ENCODE data around the gene BLM.
A peak's percentile ranks its signal among the peaks of the same experiment; 100 is the strongest.
"Not testable (repeated sequence)": the region's sequence is repeated elsewhere in the genome, so short reads cannot be mapped to it uniquely, and the experiment has no call there.

Gene BLM

DNA sequence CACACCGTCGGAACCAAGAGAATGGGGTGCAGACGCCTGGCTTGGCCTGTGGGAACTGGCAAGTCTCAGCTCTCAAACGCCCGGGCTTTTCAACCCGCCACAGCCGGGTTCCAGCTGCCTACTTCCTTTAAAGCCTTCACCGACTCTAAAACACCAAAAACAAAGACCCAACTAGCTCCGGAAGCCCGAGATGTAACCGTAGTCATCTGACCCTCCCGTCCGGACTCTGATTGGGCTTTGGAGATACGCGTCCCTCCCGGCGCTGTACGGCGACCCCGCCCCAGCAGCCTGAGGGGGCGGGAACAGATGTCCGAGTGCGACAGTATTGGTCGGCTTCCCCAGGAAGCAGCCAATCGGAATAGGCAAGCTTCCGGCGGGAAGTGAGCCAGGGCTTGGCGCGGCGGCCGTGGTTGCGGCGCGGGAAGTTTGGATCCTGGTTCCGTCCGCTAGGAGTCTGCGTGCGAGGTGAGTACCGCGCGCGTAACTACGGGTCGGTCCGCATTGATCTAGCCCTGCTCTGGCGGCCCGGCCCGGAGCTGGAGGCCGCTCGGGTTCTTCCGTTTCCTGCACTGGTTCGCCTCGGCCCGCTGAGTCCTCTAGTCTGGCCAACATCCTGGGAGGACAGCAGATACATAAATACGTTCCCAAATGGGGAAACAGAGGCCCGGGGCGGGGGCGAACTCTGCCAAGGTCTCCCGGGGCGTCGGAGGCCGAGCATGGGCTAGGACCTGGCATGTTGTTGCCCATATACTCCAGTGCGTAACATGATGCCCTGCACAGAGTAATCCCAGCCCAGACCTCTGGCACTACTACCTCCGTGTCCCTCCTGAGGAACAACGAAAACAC is at the start of gene BLM:
BLM (plus strand) TSS at position 371 of the 846 bp plus-strand sequence. CDS start 30,047 bp downstream, outside the sequence.
- DNase-seq = peak; percentile 93

DNA sequence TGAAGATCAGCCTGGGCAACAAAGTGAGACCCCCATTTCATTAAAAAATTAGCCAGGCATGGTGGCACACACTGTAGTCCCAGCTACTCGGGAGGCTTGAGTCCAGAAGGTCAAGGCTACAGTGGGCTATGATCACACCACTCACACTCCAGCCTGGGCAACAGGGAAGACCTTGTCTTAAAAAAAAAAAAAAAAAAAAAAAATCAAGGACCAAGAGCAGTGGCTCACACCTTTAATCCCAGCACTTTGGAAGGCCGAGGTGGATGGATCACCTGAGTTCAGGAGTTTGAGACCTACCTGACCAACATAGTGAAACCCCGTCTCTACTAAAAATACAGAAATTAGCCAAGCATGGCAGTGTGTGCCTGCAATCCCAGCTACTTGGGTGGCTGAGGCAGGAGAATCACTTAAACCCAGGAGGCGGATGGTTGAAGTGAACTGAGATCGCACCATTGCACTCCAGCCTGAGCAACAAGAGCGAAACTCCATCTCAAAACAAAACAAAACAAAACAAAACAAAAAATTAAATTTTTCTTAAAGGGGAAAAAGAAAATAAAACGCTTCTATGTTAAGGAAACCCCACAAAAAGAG is 49.3 kb upstream of the BLM start:
- not testable (repeated sequence) for DNase-seq

DNA sequence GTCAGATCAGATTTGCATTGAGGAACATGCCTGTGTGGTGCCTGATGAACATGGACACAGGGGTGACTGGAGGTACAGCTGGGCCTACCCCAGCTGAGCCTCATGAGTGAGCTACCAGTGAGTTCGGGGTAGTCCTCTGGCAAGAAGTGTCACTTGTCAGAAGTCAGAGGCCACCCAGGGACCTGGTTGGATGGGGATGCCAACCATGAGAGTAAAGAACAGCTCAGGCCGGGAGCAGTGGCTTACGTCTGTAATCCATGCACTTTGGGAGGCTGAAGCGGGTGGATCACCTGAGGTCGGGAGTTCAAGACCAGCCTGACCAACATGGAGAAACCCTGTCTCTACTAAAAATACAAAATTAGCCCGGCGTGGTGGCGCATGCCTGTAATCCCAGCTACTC is 46.5 kb upstream of the BLM start:
- not testable (repeated sequence) for DNase-seq

DNA sequence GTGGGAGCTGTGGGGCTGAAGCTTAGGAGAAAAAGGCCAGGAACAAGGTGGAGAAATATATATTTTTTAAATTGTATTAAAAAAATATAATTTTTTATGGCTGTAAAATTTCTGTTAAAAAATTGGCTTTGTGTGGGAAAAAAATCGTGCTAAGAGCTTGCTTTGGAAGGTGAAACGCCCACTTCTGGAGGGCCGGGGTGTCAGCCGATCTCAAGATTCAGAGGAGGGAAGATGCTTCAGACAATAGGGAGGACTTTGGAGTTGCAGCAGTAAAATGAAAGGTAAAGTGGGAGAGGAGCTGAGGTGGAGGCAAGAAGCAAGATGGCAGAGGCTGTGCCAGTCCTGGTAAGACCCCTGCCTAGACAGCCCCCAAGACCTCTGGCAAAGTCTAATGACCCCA is 45.9 kb upstream of the BLM start:
- DNase-seq = no peak

DNA sequence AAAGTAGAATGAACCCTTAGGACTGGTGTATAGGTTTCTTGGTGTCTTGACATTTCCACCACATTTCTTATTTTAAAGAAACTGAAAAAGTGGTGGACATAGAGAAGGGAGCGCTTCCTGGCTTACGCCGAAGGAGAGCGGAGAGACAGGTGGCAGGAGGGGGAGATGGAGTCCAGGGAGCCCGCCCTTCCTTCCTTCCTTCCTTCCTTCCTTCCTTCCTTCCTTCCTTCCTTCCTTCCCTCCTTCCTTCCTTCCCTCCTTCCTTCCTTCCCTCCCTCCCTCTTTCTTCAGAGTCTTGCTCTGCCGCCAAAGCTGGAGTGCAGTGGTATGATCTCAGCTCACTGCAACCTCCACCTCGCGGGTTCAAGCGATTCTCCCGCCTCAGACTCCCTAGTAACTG is 43.8 kb upstream of the BLM start:
- not testable (repeated sequence) for DNase-seq

DNA sequence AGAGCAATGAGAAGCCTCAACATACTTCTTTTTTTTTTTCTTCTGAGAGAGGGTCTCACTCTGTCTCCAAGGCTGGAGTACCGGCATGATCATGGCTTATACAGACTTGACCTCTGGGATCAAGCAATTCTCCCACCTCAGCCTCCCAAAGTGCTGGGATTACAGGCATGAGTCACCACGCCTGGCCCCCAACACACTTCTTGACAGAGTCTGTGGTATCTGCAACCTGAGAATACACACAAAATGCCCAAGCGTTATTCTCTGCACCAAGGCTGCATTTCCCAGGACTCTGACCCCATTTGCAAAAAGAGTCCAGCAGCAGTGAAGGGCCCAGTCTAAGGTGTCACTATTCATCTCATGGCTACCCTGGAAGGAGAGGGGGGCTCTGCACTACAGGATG is 42.7 kb upstream of the BLM start:
- DNase-seq = no peak

DNA sequence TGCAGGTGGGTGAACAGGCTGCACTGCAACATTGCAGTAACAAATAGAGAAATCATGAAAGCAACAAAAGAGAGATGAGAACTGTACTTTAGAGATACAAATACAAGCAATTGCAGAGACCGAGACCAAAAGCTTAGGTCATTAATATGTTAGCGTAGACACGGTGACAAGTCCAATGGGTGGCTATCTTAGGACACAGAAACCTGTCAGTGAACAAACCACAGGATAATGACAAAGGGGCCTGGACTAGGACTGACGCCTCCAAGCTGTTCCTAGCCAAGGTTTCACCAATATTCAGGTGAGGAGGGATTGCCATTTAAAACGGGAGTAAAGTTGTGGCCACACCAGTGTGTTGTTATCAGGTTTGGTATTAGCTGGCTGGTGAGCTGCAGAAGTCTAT is 41.7 kb upstream of the BLM start:
- DNase-seq = no peak

DNA sequence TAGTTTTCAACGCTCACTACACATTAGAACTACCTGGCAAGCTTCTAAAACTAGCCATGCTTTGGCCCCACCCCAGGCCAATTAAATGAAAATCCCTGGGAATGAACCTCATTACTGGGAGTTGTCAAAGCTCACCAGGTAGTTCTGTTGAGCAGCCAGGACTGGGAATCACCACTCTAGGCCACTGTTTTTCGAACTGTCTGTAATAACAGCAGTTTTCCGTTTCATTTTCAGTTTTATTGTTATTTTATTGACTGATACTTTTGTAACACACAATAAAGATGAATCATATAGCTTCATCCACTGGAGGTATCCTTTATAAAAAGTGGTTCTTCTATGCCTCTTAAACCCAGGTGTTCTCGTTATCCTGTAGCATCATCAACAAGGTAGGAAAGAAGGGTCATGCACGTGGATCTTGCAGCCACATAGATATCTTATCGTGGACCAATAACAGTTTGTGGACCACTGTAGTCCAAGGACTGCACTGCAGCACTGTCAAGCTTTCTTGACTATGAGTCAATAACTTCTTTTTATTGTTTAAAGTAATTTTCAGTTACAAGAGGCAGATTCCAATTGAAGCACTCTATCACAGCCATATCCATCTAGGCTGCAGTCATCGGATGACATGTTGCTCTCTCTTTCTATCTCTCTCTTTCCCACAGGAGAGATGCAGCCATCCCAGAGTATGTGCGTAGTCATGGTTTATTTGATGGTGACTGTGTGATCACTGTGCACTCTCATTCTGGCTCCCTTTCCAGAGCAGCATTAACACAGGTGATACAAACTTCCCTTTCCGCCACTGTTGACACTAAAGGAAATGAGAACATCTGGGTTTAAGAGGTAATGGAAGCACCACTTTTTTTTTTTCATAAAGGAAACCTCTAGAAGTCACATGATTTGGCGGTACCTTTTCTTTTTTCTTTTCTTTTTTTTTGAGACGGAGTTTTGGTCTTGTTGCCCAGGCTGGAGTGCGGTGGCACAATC is 39.0 kb upstream of the BLM start:
- DNase-seq = no peak

DNA sequence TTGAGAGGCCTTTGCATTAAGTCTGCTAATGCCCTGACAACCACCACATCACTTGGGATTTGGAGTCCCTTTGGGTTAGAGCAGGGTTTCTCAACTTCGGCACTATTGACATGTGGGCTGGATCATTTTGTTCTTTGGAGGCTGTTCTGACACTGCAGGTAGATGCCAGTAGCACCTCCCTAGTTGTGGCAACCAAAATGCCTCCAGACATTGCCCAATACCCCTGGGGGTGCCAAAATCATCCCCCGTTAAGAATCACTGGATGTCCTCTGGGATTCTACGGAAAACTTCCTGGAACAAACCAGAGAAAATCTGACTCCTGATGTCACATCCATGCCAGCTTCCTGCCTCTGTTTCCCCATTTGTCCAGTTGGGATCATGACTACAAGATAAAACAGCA is 37.2 kb upstream of the BLM start:
- no peak for DNase-seq

DNA sequence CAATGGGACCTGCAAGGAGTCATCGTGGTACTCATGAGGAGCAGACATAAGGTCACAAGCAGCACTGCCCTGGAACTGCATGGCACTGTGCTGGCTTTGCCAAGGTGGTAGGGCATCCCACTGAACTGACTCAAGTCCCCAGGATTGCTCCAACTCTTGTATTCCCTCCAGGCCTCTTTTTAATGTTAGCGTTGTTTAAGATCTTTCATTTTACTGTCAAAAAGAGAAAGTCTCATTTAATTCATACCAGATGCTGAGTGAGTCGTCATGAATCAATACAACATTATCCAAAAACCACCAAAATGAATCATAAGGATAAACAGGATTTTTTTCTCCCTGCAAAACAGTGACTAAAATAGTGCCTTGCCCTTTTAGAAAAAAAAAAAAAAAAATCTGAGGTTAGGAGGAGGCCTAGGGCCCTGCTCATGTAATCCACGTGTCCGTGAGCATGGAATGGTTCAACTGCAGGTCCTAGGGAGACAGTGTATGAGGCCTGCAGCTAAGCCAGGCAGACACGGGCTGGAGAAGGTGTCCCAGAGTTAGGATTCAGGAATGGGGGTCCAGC is 36.7 kb upstream of the BLM start:
- no peak for DNase-seq

DNA sequence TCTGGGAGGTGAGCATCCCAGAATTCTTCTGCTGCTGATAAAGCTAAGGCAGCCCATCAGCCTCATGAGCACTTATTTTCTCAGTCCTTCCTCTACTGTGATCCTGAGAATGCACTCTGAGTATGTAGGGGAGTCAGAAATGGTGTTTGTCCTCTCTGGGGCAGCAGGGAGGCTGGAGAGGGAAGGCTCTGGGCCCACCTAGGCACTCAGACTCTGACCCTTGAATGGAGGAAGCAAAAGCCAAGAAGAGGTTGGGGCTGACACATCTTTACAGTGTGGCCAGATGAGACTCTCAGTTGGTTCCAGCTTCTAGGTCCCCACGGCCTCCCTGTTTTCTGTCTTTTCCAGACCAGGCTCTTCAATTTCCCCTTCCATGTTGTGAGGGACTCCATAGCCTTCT is 36.1 kb upstream of the BLM start:
- no peak for DNase-seq

DNA sequence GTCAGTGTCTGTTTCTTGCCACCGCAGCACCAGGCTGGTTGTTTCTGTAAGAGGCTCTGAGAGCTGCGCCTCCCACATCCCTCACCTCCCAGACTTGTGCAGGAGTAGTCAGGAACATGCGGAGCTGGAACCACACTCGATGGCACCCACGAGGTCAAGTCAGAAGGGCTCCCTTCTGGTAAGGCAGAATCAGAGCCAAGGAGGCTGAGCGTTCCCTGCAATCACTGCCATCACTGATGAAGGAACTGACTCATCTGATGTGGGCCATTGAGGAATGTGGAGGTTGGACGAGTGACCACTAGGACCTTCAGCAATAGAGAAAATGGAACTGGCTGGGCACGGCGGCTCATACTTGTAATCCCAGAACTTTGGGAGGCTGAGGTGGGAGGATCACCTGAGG is 35.7 kb upstream of the BLM start:
- DNase-seq = no peak

DNA sequence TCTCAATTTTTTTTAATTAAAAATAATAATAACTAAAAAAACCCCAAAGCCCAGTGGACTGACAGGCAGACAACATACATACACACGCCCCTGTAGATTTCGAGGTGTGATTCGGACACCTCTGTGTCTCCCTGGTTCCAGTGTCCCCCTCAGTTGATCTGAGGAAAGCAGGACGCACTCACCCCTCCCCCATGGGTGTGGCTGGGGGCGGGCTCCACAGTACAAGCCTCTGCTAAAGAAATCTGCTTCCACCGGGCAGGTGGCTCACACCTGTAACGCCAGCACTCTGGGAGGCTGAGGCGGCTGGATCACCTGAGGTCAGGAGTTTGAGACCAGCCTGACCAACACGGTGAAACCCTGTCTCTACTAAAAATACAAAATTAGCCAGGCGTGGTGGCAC is 33.8 kb upstream of the BLM start:
- DNase-seq = no peak

DNA sequence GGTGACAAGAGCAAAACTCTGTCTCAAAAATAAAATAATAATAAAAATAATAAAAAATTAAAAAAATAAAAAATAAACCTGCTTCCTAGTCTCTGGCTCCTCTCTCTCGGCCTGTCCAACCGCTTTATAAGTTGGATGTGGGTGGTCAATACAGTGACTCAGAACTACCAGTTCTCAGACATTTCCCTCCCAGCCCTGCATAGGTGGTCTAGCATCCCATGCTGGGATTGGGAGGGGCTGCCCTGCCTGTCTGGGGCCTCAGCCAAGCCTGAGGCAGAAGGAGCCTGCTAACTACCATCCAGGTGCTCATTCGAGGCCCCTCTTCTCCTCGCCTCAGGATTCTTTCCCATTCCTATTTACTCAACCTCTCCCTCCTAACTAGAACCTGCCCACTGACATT is 33.3 kb upstream of the BLM start:
- no peak for DNase-seq

DNA sequence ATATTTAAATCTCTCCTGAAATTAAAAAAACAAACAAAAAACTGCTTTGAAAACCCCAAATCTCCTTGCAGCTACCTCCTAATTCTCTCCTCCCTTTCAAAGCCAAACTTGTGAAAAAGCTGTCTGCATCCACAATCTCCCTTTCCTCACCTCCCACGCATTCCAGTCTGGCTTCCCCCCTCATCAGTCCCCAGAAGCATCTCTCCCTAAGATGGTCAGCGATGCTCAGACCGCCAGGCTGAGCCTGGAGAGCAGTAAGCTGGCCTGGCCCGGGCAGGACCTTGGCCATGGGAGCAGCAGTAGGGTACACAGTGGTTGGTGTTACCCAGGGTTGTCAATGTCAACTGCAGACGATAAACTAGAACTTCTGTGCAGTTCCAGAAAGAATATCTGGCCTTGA is 32.9 kb upstream of the BLM start:
- no peak for DNase-seq

DNA sequence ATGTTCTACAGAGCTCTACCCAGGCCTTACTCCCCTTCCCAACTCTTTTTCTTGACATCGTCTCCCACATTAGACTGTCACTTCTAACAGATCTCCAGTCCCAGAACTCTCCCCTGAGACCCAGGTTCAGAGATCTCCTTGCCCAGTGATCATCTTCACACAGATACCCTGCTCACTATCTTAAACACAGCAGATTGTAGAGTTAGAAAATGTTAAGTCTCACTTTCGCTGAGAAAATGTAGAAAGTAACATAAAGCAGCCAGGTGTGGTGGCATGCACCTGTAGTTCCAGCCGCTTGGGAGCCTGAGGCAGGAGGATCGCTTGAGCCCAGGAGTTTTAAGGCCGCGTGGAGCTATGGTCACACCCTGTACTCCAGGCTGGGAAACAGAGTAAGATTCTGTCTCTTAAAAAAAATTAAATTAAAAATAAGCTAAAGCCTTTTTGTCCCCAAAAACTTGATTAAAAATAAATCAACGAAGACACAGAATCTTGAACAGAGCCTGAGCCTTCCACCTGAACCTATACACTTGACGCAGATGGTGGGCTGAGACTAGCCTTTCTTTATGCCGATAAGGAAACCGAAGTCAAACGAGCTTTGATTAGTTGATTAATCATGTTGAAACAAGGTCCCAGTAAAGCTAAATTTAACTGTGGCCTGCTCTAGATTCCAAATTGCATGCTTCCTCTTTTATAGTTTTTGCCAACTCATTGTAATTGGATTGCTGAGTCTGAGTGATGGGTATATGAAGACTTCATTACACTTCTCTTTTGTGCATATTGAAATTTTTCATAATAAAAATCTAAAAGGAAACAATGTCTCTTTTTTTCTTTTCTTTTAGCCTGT is 31.3 kb upstream of the BLM start:
- no peak for DNase-seq

DNA sequence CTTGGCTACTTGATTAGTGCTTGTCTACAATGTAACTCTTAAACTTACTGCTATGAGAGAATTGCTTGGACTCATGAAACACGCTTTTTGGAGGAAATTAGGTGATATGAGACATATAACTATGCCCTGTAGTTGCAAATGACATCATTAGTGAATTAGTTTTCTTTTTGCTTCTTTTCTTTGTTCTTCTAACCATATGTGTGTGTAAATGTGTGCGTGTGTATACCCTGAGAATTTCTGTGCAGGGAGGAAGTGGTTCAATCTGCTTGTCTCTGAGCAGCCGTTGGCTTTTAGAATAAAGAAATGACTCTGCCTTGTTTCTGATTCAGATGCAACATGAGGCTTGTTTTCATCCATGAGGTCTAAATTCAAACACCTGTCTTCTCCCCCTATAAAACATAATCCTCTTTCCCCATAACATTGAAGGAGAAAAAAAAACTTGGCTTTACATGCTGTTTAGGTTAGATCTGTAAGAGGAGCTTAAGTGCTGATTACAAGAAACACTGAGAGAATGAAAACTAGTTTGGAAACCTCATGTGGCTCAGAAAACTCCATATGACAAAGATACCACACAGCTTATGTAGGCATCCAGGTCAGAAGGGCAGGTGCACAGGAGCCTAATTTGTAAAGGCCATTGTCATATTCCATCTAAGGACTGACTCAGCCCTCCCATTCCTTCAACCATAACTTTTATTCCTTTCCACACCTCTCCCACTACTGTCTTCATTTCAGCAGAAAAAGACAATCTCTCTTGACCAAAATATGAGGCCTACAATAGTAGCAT is 30.5 kb upstream of the BLM start:
- no peak for DNase-seq

DNA sequence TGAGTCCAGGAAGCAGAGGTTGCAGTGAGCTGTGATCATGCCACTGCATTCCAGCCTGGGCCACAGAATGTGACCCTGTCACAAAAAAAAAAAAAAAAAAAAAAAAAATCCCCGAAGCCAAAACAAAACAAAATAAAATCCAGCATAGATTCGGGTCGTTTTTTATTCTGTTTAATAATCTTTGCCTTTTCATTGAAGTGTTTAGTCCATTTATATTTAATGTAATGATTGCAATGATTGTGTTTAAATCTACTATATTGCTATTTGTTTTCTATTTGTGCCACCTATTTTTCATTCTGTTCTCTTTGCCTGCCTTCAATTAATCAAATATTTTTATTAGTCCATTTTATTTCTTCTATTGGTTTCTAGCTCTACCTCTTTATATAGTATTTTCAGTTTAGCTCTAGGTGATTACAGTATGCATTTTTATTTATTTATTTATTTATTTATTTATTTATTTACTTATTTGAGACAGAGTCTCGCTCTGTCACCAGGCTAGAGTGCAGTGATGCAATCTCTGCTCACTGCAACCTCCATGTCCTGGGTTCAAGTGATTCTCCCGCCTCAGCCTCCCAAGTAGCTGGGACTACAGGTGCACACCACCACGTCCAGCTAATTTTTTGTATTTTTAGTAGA is 27.7 kb upstream of the BLM start:
- DNase-seq = not testable (repeated sequence)

DNA sequence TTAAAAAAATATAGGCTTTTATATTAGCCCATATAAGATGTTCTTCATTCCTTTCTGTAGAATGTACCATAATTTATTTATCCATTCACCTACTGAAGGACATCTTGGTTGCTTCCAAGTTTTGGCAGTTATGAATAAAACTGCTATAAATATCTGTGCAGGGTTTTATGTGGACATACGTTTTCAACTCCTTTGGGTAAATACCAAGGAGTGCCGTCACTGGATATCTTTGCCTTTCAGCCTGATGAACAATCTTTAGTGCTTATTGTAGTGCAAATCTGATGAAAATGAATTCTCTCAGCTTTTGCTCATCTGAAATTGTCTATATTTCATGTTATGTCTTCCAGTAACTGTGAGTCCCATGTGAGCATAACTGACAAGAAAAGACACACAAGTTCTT is 26.6 kb upstream of the BLM start:
- no peak for DNase-seq

DNA sequence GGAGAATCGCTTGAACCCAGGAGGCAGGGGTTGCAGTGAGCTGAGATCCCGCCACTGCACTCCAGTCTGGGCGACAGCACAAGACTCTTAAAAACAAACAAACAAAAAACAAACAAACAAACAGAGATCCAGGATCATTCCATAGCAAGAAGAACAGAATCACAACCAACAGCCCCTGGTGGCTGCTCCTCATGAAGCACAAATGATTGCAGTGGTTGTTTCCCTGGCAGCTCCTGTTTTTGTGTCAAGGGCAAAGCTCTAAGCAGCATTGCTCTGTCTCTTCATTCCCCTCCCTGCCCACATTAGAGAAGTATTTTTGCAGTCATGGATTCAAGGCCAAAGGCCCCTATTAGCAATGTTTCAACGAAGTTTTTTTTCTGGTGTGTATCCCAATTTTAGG is 25.8 kb upstream of the BLM start:
- DNase-seq = no peak
